ENCODE results near the gene CIROP. TPM values are rescaled to one million over a fixed set of nuclear protein-coding genes. Genes with fewer than 3 reads are reported as not detected.
A peak's percentile ranks its signal among the peaks of the same experiment; 100 is the strongest.

The CIROP gene
- total RNA-seq, 1 experiment from 2014 or later: not detected

DNA sequence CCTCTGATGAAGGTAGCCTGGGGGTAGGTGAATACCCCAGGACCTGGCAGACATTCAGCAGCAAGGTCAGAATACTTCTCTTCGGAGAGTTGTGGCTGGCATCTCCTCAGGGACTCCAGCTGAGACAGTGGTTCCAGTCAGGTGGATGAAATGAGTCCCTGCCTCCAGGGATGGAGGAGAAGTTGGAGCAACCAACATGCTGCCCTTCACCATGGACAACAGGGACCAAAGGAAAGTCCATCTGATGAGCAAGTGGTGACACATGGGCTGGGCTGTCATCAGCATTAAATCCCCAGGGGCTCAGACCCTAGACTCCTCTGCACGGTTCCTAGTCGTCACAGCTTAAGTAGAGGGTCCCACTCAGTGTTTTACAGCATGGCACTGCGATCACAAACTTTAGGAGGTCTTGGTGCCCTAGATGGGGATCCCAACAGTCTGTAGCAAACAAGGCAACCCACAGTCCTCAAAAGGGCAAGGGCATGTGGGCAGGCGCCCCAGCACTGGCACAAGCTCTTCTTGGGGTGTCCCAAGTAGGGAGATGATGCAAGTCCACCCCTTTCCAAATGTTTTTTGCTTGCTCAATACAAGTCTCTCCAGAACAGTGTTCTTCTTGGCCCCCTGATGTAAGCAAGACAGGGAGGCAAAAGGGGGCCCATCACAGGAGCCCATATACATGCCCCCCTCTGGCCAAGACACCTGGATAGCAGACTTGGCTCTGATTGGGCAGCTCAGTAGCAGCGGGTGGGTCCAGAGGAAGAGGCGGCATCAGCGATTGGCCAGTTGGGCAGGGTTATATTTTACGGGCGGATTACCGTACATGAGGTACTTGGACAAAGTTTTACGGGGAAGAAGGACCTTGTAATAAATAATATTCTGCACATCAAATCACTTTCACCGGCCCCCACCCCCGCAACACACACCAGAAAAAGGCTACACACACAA is 36.7 kb downstream of the CIROP start:
- no peak for DNase-seq (ENCODE audit: low read depth)

DNA sequence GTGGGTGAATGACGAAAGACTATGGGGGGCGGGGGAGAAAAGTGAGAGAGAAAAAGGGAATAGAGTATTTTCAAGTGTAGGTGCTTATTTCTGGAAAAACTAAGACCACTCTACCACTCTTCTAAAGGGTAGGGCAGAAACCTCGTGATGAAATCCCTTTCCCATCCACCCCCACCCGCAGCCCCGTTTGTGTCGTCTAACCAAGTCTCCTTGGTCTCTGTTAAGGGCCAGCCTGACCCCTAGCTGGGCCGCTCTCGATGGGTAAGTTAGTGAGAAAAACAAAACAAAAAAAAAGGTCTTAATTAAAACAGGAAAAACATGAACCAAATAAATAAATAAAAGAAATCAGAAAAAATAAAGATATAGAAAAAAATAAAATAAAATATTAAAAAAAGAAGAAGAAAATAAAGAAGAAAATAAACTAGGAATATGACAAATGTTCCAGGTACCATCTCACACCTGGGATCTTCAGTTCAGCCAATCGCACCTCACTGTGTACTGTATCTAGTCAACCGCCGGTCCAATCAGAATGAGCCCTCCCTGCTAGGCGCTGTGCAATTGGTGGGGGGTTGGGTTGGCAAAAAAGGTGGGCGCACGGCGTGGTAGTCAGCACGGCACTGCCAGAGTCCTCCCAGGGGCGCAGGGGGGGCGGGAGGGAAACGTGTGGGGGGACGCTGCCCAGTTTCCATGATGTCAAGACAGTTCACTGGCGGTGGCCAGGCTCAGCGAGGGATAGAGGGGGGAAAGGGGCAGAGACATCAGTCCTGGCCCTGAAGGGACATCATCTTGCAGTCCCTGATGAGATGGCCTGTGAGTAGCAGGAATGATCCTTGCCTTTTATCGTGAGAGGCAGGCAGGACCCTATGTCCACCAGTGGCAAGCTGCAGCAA is 37.7 kb downstream of the CIROP start:
- no peak for DNase-seq (ENCODE audit: low read depth)

DNA sequence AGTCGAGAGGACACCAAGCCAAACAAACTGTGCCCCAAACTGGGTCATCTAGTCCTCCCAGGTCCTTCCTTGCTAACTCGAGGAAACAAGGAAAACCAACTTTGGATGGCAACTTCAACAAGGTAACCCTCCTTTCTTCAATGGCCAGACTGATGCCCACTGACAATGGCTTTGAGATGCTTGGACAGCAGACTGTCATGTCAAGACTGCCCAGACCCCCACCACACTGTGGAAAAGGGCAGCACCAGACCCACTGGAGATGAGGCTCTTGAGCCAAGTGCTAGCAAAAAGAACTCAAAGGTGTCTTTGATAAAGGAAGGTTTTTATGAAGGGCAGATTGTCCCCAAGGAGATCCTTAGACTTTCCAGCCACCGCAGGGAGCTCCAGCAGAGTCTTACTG is 38.4 kb downstream of the CIROP start:
- no peak for DNase-seq (ENCODE audit: low read depth)

- no peak for DNase-seq (ENCODE audit: low read depth)
Measured at GRCh38 chr14:23063601-23064000, 41.2 kb downstream of the CIROP start.

GRCh38 chr14:23062002-23062401 is 42.8 kb downstream of the CIROP start:
- DNase-seq (ENCODE audit: low read depth): peak; percentile 96

- no peak for DNase-seq (ENCODE audit: low read depth)
Measured at GRCh38 chr14:23060536-23061260, 44.1 kb downstream of the CIROP start.

DNA sequence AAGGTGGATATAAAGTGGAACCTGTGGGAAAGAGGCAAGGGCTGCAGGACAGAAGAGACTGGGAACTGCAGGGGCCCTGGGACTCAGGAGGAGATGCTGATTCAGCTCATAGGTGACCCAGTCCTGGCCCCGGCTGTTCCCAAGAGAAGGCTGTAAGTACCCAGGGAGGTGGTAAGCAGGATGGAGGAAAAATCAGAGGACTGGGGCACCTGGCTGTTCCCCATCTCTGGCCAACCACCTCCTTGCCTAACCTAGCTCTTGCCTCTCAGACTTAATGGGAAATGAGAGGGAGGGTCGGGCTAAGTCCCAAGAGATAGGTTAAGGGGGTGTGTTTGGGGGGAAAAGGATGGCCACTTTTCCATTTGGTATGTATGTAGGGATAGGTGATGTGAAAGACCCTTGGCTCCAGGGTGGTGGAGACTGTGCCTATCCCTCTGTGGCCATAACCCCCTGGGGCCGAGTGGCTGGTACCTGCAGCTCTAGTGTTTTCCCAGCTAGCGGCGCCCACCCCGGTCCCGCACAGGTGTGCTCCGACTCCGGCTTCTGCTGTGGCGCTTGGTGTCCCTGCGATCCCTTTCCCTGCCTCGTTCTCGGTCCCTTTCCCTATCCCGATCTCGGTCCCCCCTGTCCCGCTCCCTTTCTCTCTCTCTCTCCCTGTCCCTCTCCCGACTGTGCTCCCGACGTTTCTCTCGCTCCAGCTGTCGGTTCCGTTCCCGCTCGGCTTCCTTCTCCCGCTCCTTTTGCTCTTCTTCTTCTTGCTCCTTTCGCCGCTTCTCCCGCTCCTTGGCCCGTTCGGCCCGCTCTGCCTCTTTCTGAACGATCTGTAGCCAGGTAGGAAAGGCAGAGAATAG is 45.9 kb downstream of the CIROP start:
- no peak for DNase-seq (ENCODE audit: low read depth)

GRCh38 chr14:23057757-23058653 is 46.8 kb downstream of the CIROP start:
- peak; percentile 86 for DNase-seq (ENCODE audit: low read depth)

- DNase-seq (ENCODE audit: low read depth): peak; percentile 78
Measured at GRCh38 chr14:23056956-23057756, 47.6 kb downstream of the CIROP start, which contains the start of gene CDH24. CDH24 (minus strand) TSS chr14:23057520; CDS start chr14:23055733, 1,787 bp downstream.

DNA sequence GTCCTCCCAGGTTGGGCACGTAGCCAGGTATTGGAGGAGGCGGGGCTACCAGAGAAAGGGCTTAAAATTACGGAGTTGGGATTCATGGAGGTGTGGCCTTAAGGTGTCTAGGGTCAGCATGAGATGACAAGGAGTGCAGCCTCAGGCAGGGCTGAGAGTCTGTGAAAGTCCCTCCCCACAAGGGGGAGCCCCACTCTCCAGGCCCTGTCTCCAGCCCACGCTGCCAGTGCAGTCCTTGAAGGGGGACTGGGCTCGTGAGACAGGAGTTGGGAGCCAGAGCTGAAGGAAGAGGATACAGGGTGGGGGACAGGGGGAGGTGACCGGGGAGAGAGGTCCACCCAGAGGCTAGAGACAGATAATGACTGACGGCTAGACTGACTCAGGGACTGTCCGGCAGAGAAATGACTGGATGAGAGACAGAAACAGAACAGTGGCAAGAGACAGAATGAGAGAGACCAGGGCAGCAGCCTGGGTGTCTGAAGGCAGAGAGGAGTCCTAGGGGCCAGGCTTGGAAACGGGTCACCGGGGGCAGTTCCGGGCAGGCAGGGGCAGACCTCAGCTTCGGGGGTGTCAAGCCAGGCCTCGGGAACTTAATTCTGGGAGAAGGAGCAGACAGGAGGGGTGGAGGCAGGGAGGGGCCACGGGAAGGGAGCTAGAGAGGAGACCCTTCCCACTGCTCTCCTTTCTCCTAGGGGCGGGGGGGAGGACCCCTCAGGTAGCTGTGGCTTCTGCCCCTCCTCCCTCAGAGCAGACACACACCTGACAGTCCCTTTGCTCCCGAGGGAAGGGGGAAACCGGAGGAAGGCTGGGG is 48.4 kb downstream of the CIROP start:
- peak; percentile 74 for DNase-seq (ENCODE audit: low read depth)

- DNase-seq (ENCODE audit: low read depth): no peak
Measured at GRCh38 chr14:23055621-23056144, 49.1 kb downstream of the CIROP start.

DNA sequence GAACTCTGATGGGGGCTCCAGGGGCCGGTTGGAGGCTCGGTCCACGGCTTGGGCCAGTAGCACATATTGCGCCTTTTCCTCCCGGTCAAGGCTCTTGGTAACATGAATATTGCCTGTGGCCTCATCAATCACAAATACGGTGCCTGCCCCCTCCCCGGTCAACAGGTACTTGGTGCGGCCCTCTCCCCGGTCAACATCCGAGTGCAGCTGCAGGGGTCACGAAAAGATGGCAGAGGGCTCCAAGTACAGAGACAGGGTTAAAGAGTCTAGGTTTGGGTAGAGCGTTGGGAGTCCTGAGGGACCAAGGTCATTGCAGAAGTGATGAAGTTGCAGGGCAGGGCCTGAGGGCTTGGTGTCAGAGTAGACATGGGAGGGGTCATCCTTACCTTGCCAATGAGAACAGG is 49.6 kb downstream of the CIROP start:
- no peak for DNase-seq (ENCODE audit: low read depth)

DNA sequence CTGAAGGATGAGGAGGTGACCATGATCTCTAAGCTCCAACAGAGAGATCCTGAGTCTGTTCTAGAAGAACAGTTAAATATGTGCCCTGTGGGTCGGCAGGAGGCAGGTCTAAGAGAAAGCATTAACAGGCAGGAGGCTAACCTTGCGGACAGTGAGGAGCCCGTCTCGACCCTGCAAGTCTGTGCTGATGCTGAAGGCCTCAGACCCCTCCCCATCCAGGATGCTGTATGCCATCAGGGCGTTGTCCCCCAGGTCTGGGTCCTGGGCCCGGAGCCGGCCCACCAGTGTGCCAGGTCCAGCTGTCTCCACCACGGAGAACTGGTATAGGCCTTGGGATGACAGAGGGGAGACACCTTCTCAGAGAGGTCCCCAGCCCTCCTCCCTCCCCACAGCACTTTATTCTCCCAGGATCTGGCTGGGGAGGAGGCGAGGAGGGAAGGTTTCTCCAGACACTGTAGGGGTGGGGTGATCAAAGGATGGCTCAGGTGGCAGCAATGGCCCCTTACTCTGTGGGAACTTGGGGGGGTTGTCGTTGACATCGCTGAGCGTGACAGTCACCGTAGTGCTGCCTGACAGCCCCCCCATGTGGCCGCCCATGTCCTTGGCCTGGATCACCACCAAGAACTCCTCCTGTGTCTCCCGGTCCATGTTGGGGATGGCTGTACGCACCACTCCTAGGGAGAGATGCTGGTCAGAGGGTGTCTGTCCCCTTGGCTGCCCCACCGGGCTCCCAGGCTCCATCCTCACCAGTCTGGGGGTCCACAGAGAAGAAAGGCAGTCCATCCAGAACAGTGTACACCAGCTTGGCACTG is 50.6 kb downstream of the CIROP start:
- no peak for DNase-seq (ENCODE audit: low read depth)

GRCh38 chr14:23053426-23053825 is 51.4 kb downstream of the CIROP start:
- DNase-seq (ENCODE audit: low read depth): no peak

DNA sequence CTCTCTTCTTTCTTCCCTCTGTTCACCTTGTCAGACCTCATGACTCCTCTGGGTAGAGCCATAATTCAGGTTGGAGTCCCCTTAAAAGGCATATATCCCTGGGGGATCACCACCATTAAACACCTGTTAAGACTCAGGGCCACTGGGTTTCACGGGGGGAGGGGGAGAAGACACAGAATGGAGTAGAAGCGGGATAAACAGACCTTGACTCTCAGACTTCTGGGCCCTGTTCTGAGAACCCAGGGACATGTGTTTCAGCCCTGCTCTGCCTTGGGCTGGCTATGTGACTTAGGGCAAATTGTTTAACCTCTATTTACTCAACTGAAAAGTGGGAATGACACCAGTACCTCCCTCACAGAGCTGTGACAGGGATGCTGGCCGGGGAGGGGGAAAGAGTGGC is 52.1 kb downstream of the CIROP start:
- no peak for DNase-seq (ENCODE audit: low read depth)

DNA sequence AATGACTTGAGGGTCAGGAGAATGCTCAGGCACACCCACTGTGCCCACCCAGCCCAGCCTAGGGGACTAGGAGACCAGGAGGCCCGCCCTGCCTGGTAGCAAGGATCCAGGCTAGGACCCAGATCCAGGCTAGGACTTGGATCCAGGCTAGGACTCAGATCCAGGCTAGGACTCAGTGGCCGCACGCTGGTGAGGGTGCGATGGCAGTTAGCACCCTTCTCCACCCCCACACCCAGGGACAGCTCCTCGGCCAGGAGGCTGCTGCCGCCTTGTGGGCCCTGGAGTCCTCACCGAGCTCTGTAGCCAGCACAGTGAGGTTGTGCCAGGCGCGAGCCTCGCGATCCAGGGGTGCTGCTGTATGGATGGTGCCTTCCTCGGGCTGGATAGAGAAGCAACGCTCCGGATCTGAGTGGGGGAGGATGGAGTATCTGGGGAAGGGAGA is 52.6 kb downstream of the CIROP start:
- no peak for DNase-seq (ENCODE audit: low read depth)

Data from M059J (cell line).